NK-92 (cell line): ENCODE results near the gene DDAH1.

Experiments
- DNase-seq: peaks from one replicate; lab custom pipeline; 2025; ENCODE audit not compliant: unreplicated experiment; lab: John Stamatoyannopoulos, UW

The DDAH1 gene

GRCh38 chr1:85397490-85398032, 67.4 kb downstream of the DDAH1 start:
- no peak for DNase-seq

- no peak for DNase-seq
These were observed 68.8 kb downstream of the DDAH1 start for GRCh38 chr1:85396194-85396593.

GRCh38 chr1:85394130-85394529, 70.8 kb downstream of the DDAH1 start:
- DNase-seq: no peak

- no peak for DNase-seq
These were observed 71.5 kb downstream of the DDAH1 start for GRCh38 chr1:85393490-85393889.

- DNase-seq: no peak
These were observed 76.5 kb downstream of the DDAH1 start for GRCh38 chr1:85388416-85388815.

- no peak for DNase-seq
These were observed 77.2 kb downstream of the DDAH1 start for GRCh38 chr1:85387781-85388180.

GRCh38 chr1:85386068-85386722, 78.8 kb downstream of the DDAH1 start:
- no peak for DNase-seq

- no peak for DNase-seq
These were observed 85.5 kb downstream of the DDAH1 start for GRCh38 chr1:85379203-85380136.

GRCh38 chr1:85378534-85378933, 86.4 kb downstream of the DDAH1 start:
- no peak for DNase-seq

GRCh38 chr1:85376356-85376755, 88.6 kb downstream of the DDAH1 start:
- DNase-seq: no peak

GRCh38 chr1:85375493-85375892, 89.5 kb downstream of the DDAH1 start:
- DNase-seq: no peak

- DNase-seq: no peak
These were observed 90.8 kb downstream of the DDAH1 start for GRCh38 chr1:85374160-85374559.

- no peak for DNase-seq
These were observed 91.6 kb downstream of the DDAH1 start for GRCh38 chr1:85373378-85373708.

GRCh38 chr1:85372683-85373377, 92.1 kb downstream of the DDAH1 start:
- DNase-seq: no peak

GRCh38 chr1:85371021-85371420, 93.9 kb downstream of the DDAH1 start:
- DNase-seq: no peak

GRCh38 chr1:85368073-85368770, 96.7 kb downstream of the DDAH1 start:
- DNase-seq: no peak

- DNase-seq: no peak
These were observed 98.4 kb downstream of the DDAH1 start for GRCh38 chr1:85366391-85367170.

GRCh38 chr1:85365851-85366250, 99.1 kb downstream of the DDAH1 start:
- DNase-seq: no peak

GRCh38 chr1:85363521-85363920, 101.4 kb downstream of the DDAH1 start:
- DNase-seq: no peak

GRCh38 chr1:85363092-85363491, 101.9 kb downstream of the DDAH1 start:
- DNase-seq: no peak
